OCI-M2 (cell line): ENCODE results near the gene IFT25.

Experiments
- DNase-seq: peaks from one replicate; lab custom pipeline; 2025; ENCODE audit not compliant: unreplicated experiment; lab: John Stamatoyannopoulos, UW

The IFT25 gene

GRCh38 chr1:53957194-53957818 is 11.8 kb upstream of the IFT25 start:
- DNase-seq: no peak

- no peak for DNase-seq
These were observed 11.0 kb upstream of the IFT25 start for GRCh38 chr1:53956308-53957168.

- DNase-seq: no peak
These were observed 8.6 kb upstream of the IFT25 start for GRCh38 chr1:53954128-53954527.

- DNase-seq: no peak
These were observed 6.2 kb upstream of the IFT25 start for GRCh38 chr1:53951697-53952096.

GRCh38 chr1:53949023-53949990 is 3.8 kb upstream of the IFT25 start:
- no peak for DNase-seq

- DNase-seq: no peak
These were observed 2.8 kb upstream of the IFT25 start for GRCh38 chr1:53948291-53948690.

GRCh38 chr1:53947172-53947907 is 1.8 kb upstream of the IFT25 start:
- no peak for DNase-seq

- no peak for DNase-seq
These were observed 1.0 kb upstream of the IFT25 start, which contains the start of gene LRRC42 for GRCh38 chr1:53946252-53947171. LRRC42 (plus strand) TSS chr1:53946350; CDS start chr1:53952000, 5,650 bp downstream.

- no peak for DNase-seq
These were observed 391 bp downstream of the IFT25 start for GRCh38 chr1:53945183-53945432.

- no peak for DNase-seq
These were observed 873 bp downstream of the IFT25 start for GRCh38 chr1:53944469-53945182.

GRCh38 chr1:53943490-53944043 is 1.9 kb downstream of the IFT25 start:
- DNase-seq: no peak

GRCh38 chr1:53943090-53943489 is 2.4 kb downstream of the IFT25 start:
- DNase-seq: no peak

GRCh38 chr1:53942127-53942957 is 3.2 kb downstream of the IFT25 start:
- no peak for DNase-seq

GRCh38 chr1:53938136-53938830 is 7.2 kb downstream of the IFT25 start:
- DNase-seq: no peak

GRCh38 chr1:53936430-53936829 is 9.1 kb downstream of the IFT25 start:
- DNase-seq: no peak

GRCh38 chr1:53934170-53934765 is 11.2 kb downstream of the IFT25 start:
- no peak for DNase-seq

- DNase-seq: no peak
These were observed 14.0 kb downstream of the IFT25 start for GRCh38 chr1:53931523-53931922.
